ENCODE data around the gene BNC2.

GRCh38 chr9:16709924-16710323, 160.5 kb downstream of the BNC2 start:
- TF ChIP-seq CTCF (IDR thresholded peaks at IDR 0.05; ENCODE audit: low read length) (no peak), EZH2 (IDR thresholded peaks at IDR 0.05; ENCODE audit: borderline replicate concordance, low read length) (no peak)
